Measurements from ENCODE around the gene PCCA.

GRCh38 chr13:100158569-100158968 is 69.7 kb downstream of the PCCA start:
- TF ChIP-seq MAZ (IDR thresholded peaks at IDR 0.05; ENCODE audit: borderline replicate concordance, low read depth, low read length) (no peak), MAZ (CRISPR knock-in tag; IDR thresholded peaks at IDR 0.05; ENCODE audit: low read depth) (no peak), PRDM4 (CRISPR knock-in tag; IDR thresholded peaks at IDR 0.05; ENCODE audit: borderline replicate concordance) (no peak), NCOA1 (CRISPR knock-in tag; IDR thresholded peaks at IDR 0.05) (no peak), ZNF773 (CRISPR knock-in tag; IDR thresholded peaks at IDR 0.05; ENCODE audit: borderline replicate concordance) (no peak), PHF8 (CRISPR knock-in tag; IDR thresholded peaks at IDR 0.05) (no peak), IRX3 (CRISPR knock-in tag; IDR thresholded peaks at IDR 0.05; ENCODE audit: borderline replicate concordance, low read depth) (no peak), POLR2A (IDR thresholded peaks at IDR 0.05; ENCODE audit: insufficient read depth in 1 of 2, low read depth in 2 of 2, low read length in 2 of 2) (no peak), TAF1 (CRISPR knock-in tag; IDR thresholded peaks at IDR 0.05) (no peak), ZBTB10 (CRISPR knock-in tag; IDR thresholded peaks at IDR 0.05; ENCODE audit: borderline replicate concordance) (no peak), CTCF (CRISPR knock-in tag; IDR thresholded peaks at IDR 0.05) (no peak)
